Measurements from ENCODE around the gene TPM2. TPM values are rescaled to one million over a fixed set of nuclear protein-coding genes. Genes with fewer than 3 reads are reported as not detected.

Gene TPM2
- total RNA-seq, 4 donors from 2014 or later, result 7,572 to 13,568 (median 12,084) TPM

DNA sequence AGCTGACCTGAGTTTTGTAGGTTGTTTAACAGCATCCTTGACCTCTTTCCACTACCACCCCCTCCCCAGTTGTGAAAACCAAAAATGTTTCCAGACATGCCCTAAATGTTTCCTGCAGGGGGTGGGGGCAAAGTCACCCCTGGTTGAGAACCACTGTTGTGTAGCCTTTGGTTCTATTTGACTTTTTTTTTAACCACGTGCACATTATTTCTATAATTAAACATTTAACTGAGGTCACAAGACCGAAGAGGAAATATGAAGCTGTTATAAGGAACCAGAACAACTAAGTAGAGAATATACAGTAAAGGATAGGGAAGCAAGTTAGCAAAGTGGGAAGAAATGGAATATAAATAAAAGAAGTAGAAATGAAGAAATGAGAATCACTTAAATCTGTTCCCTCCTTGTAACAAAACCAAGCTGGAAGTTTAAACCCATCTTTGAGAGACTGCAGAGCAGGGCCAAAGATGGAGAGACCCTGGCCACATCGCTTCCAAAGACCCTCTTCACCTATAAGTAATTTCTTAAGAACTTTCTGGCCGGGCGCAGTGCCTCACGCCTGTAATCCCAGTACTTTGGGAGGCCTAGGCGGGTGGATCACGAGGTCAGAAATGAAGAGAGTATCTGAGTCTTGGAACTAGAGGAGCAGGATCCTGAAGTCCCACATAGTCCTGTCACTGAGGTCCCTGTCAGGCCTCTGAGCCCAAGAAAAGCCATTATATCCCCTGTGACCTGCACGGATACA, 53.4 kb downstream of the TPM2 start:
- Histone ChIP-seq H3K4me1 (no peaks in the 10 kb centered on the region), H3K27me3 (no peaks in the 10 kb centered on the region), H3K27ac (no peak overlapping the region), H3K9me3 (no peaks in the 10 kb centered on the region), H3K36me3 (peaks cover 0 to 9% of the 10 kb centered on the region in 2 donors), H3K4me3 (no peak overlapping the region)
- TF ChIP-seq EP300 (IDR thresholded peaks at IDR 0.05) (no peak), POLR2A (IDR thresholded peaks at IDR 0.05) (no peak), POLR2AphosphoS5 (IDR thresholded peaks at IDR 0.05) (no peak), CTCF (IDR thresholded peaks at IDR 0.05) (no peak)
- 56 to 64% methylated on average over 2 to 4 of the region's 9 CpGs for WGBS, 2 donors (ENCODE audit: low coverage in 1 of 2)
- ATAC-seq, result no peak

- TF ChIP-seq CTCF (IDR thresholded peaks at IDR 0.05) (no peak), POLR2A (IDR thresholded peaks at IDR 0.05) (no peak), POLR2AphosphoS5 (IDR thresholded peaks at IDR 0.05) (no peak), EP300 (IDR thresholded peaks at IDR 0.05) (no peak)
- no peak overlapping the region for H3K27ac ChIP-seq
- no peaks in the 10 kb centered on the region for H3K9me3 ChIP-seq
- no peaks in the 10 kb centered on the region for H3K27me3 ChIP-seq
- peaks cover 0 to 4% of the 10 kb centered on the region in 2 donors for H3K36me3 ChIP-seq
- ATAC-seq, result no peak
- H3K4me1 ChIP-seq, result no peaks in the 10 kb centered on the region
- no peak overlapping the region for H3K4me3 ChIP-seq
These were observed 54.0 kb downstream of the TPM2 start for GRCh38 chr9:35635730-35636129.

Small RNA genes within 50 kb of the gene (small RNA-seq; reads per million reads assigned to genes)
- gene MIR6853, result 0 to 0.62 (median 0.06) reads per million in 4 donors
- gene RMRP, result 0 reads per million in 4 donors
- gene RN7SL22P, result 0 reads per million in 4 donors

Other genes with a start within 250 kb of the TPM2 start
- gene RUSC2, start 199.8 kb downstream of the TPM2 start, total RNA-seq, result 10 to 100 TPM; 43.8 to 85.4 (median 59.6) TPM
- gene TESK1, start 84.7 kb downstream of the TPM2 start, total RNA-seq, result 10 to 100 TPM; 38.2 to 77.1 (median 40.2) TPM
- 1 to 10 TPM; 1.0 to 2.0 (median 1.5) TPM for gene CD72, start 71.5 kb downstream of the TPM2 start, total RNA-seq
- gene SIT1, start 39.0 kb downstream of the TPM2 start, total RNA-seq, result 1 to 10 TPM in 3 of 4 donors, not detected in 1; 1.2 to 1.6 (median 1.6) TPM
- gene RMRP, start 31.9 kb downstream of the TPM2 start, total RNA-seq, result 1,000 to 10,000 TPM; 1,650 to 4,855 (median 3,807) TPM
- gene CCDC107, start 31.6 kb downstream of the TPM2 start, total RNA-seq, result 10 to 100 TPM; 61.9 to 94.2 (median 87.0) TPM
- 1 to 10 TPM in 2 of 4 donors, under 1 TPM in 2; 0.52 to 2.2 (median 0.81) TPM for gene ARHGEF39, start 24.7 kb downstream of the TPM2 start, total RNA-seq
- 1 to 10 TPM in 1 of 4 donors, not detected in 3; 3.9 TPM for gene CA9, start 16.0 kb downstream of the TPM2 start, total RNA-seq
- gene TLN1, start 42.3 kb upstream of the TPM2 start, total RNA-seq, result 1,000 to 10,000 TPM in 3 of 4 donors, 100 to 1,000 TPM in 1; 888 to 1,583 (median 1,047) TPM
- 100 to 1,000 TPM in 1 of 4 donors, 10 to 100 TPM in 3; 75.0 to 104 (median 83.7) TPM for gene CREB3, start 42.7 kb upstream of the TPM2 start, total RNA-seq
- gene GBA2, start 59.3 kb upstream of the TPM2 start, total RNA-seq, result 10 to 100 TPM; 35.3 to 81.1 (median 54.3) TPM
- gene RGP1, start 59.4 kb upstream of the TPM2 start, total RNA-seq, result 10 to 100 TPM; 19.7 to 34.4 (median 23.4) TPM
- 1 to 10 TPM in 1 of 4 donors, not detected in 3; 2.0 TPM for gene MSMP, start 64.4 kb upstream of the TPM2 start, total RNA-seq
- 10 to 100 TPM; 12.7 to 39.3 (median 34.5) TPM for gene NPR2, start 101.7 kb upstream of the TPM2 start, total RNA-seq
- gene SPAG8, start 122.3 kb upstream of the TPM2 start, total RNA-seq, result 1 to 10 TPM in 3 of 4 donors, under 1 TPM in 1; 0.81 to 2.1 (median 1.4) TPM
- gene HINT2, start 125.1 kb upstream of the TPM2 start, total RNA-seq, result 10 to 100 TPM; 12.7 to 29.4 (median 18.7) TPM
- not detected for gene FAM221B, start 138.8 kb upstream of the TPM2 start, total RNA-seq
- gene TMEM8B, start 139.3 kb upstream of the TPM2 start, total RNA-seq, result 10 to 100 TPM; 11.7 to 23.8 (median 18.6) TPM
- gene OR13J1, start 180.5 kb upstream of the TPM2 start, total RNA-seq, result not detected
- 10 to 100 TPM in 3 of 4 donors, 1 to 10 TPM in 1; 4.0 to 32.7 (median 17.0) TPM for gene HRCT1, start 216.3 kb upstream of the TPM2 start, total RNA-seq
- gene SPAAR, start 219.6 kb upstream of the TPM2 start, total RNA-seq, result 1 to 10 TPM in 3 of 4 donors, under 1 TPM in 1; 0.62 to 5.5 (median 2.6) TPM

All from gastroesophageal sphincter (tissue), 4 donors.